Prostate gland (tissue), 2 donors: ENCODE measurements around the gene RMND5B.

Experiments
- CTCF ChIP-seq, 4 experiments: fragments of 200-600 bp in 2 of 4; fragments of 450-650 bp in 2 of 4; sonication (generic) in 2 of 4; IDR thresholded peaks; 1 replicate in 3 of 4; 2 replicates in 1 of 4; pipeline ENCODE4 v1.5.1; 2016 to 2019; ENCODE audit warnings: antibody characterized with exemption in 4 of 4, mild to moderate bottlenecking in 2 of 4, moderate library complexity in 2 of 4
- POLR2A ChIP-seq: fragments of 450-650 bp; IDR thresholded peaks from one replicate; pipeline ENCODE4 v1.6.1; 2016; ENCODE audit warnings: antibody characterized with exemption, mild to moderate bottlenecking

- TF ChIP-seq CTCF (IDR thresholded peaks at IDR 0.05) (no peak), POLR2A (no peak)
These were observed 49.5 kb downstream of the RMND5B start for GRCh38 chr5:178180141-178180863.
